T-helper 17 cell (primary cell): Measurements from ENCODE around the gene TMEM204. TPM values are rescaled to one million over a fixed set of nuclear protein-coding genes. Genes with fewer than 3 reads are reported as not detected.
A peak's percentile ranks its signal among the peaks of the same experiment; 100 is the strongest.

Source experiments
- ATAC-seq: fragments of 150-1000 bp; cut with Tn5 transposase; 2 replicates; pipeline ENCODE4 v1.10.0; 2021; ENCODE audit warnings: mild to moderate bottlenecking, moderate library complexity
- DNase-seq, 3 donors: peaks; one replicate each; pipeline versions ENCODE4 v3.0.0 to v3.0.0-alpha.2; 2020 to 2021
- H3K9me3 ChIP-seq: one replicate; pipeline ENCODE4 v1.7.0; 2013; ENCODE audit warnings: low read length, mild to moderate bottlenecking; ENCODE audit not compliant: control insufficient read depth, poor library complexity, severe bottlenecking
- H3K27ac Mint-ChIP-seq: one replicate; pipeline ENCODE4 v1.8.0; 2022; ENCODE audit warnings: mild to moderate bottlenecking, moderate library complexity, mixed read lengths
- H3K27me3 Mint-ChIP-seq: one replicate; pipeline ENCODE4 v1.8.0; 2022; ENCODE audit warnings: mixed read lengths
- H3K36me3 Mint-ChIP-seq: one replicate; pipeline ENCODE4 v1.8.0; 2022; ENCODE audit warnings: low read depth, mixed read lengths
- H3K4me1 Mint-ChIP-seq: one replicate; pipeline ENCODE4 v1.8.0; 2022; ENCODE audit warnings: mild to moderate bottlenecking, mixed read lengths
- H3K4me3 Mint-ChIP-seq: one replicate; pipeline ENCODE4 v1.8.0; 2022; ENCODE audit warnings: mild to moderate bottlenecking, moderate library complexity, mixed read lengths
- total RNA-seq, 4 donors: library from RNA in 2 of 4; stranded (reverse) in 2 of 4; gene quantifications; one replicate each; pipeline ENCODE4 v1.2.3 and lab custom pipeline; 2022 to 2026

TMEM204 gene
- total RNA-seq, 2 donors from 2014 or later: 22.2 to 23.4 TPM

DNA sequence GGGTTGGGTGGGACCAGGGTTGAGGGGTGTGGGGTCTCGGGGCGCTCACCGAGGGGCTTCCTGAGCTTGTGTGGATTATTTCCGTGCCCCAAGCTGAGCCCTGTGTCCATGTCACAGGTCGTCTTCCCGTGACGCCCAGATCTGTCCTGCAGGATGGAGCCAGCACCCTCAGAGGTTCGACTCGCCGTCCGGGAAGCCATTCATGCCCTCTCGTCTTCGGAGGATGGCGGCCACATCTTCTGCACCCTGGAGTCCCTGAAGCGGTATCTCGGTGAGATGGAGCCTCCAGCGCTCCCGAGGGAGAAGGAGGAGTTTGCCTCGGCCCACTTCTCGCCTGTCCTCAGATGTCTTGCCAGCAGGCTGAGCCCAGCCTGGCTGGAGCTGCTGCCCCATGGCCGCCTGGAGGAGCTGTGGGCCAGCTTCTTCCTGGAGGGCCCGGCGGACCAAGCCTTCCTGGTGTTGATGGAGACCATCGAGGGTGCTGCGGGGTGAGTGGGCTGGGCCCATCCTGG lies 39.3 kb upstream of the TMEM204 start:
- Mint-ChIP-seq H3K27me3 (no peaks in the 10 kb centered on the region), H3K4me1 (peaks cover 7% of the 10 kb centered on the region), H3K36me3 (no peaks in the 10 kb centered on the region), H3K27ac (peak overlapping the region; percentile 6), H3K4me3 (peak overlapping the region; percentile 95)
- no peak for ATAC-seq
- no peaks in the 10 kb centered on the region for H3K9me3 ChIP-seq
- no peak for DNase-seq

GRCh38 chr16:1494711-1495110 lies 38.8 kb upstream of the TMEM204 start:
- ATAC-seq: no peak
- H3K4me3 Mint-ChIP-seq: no peak overlapping the region
- H3K27me3 Mint-ChIP-seq: no peaks in the 10 kb centered on the region
- no peak for DNase-seq
- H3K9me3 ChIP-seq: no peaks in the 10 kb centered on the region
- H3K27ac Mint-ChIP-seq: no peak overlapping the region
- H3K36me3 Mint-ChIP-seq: no peaks in the 10 kb centered on the region
- H3K4me1 Mint-ChIP-seq: peaks cover 7% of the 10 kb centered on the region

DNA sequence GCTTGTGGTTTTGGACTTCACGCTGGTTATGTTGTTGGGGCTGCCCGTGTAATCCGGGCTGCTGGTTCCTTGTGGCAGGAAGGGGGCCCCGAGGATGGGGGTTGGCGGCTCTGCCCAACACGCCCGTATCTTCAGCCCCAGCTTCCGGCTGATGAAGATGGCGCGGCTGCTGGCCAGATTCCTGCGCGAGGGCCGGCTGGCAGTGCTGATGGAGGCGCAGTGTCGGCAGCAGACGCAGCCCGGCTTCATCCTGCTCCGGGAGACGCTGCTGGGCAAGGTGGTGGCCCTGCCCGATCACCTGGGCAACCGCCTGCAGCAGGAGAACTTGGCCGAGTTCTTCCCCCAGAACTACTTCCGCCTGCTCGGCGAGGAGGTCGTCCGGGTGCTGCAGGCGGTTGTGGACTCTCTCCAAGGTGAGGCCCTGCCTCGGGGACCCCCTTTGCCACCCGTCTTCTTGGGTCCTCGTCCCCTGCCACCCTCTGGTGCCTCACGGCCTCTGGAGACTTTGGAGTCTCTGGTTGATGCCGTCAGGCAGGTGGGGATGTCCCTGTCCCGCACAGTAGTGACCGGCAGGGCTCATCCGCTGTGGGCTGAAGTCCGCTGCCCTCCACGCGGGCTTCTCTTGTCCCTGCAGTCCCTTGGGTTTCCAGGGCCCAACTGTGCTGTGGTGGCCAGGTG lies 38.1 kb upstream of the TMEM204 start:
- Mint-ChIP-seq H3K4me3 (peak overlapping the region; percentile 59), H3K4me1 (peaks cover 7% of the 10 kb centered on the region), H3K27ac (peak overlapping the region; percentile 32), H3K27me3 (no peaks in the 10 kb centered on the region), H3K36me3 (no peaks in the 10 kb centered on the region)
- no peak for ATAC-seq
- no peaks in the 10 kb centered on the region for H3K9me3 ChIP-seq
- no peak for DNase-seq

- Mint-ChIP-seq H3K4me1 (peaks cover 7% of the 10 kb centered on the region), H3K4me3 (no peak overlapping the region), H3K27me3 (no peaks in the 10 kb centered on the region), H3K36me3 (no peaks in the 10 kb centered on the region), H3K27ac (peak overlapping the region; percentile 32)
- DNase-seq (no peak), ATAC-seq (no peak)
- no peaks in the 10 kb centered on the region for H3K9me3 ChIP-seq
Observed at GRCh38 chr16:1495889-1496262, 37.6 kb upstream of the TMEM204 start.

- H3K4me3 Mint-ChIP-seq: no peak overlapping the region
- H3K27ac Mint-ChIP-seq: no peak overlapping the region
- ATAC-seq: no peak
Observed at GRCh38 chr16:1496464-1496863, 37.0 kb upstream of the TMEM204 start.

DNA sequence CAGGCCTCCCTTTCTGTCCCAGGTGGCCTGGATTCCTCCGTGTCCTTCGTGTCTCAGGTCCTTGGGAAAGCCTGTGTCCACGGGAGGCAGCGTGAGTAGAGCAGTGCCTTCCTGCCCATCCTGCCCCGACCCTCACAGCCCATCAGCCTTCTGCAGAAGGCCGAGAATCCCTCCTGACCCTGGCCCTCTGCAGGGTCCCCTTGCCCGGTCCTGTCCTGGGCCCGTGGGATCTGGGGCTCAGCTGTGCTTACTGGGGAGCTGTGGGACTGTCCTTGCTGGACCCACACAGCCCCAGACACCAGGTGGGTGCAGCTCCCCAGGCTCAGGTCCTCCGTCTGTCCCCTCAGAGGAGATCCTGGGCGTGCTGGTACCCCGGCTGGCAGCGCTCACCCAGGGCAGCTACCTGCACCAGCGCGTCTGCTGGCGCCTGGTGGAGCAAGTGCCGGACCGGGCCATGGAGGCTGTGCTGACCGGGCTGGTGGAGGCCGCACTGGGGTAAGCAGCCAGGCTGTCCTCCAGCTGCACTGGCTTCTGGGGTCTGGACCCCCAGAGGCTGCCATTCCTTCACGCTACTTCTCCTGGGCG lies 36.4 kb upstream of the TMEM204 start:
- peaks cover 7% of the 10 kb centered on the region for H3K4me1 Mint-ChIP-seq
- H3K36me3 Mint-ChIP-seq: no peaks in the 10 kb centered on the region
- no peaks in the 10 kb centered on the region for H3K27me3 Mint-ChIP-seq
- ATAC-seq (no peak), DNase-seq (no peak)
- H3K4me3 Mint-ChIP-seq: no peak overlapping the region
- H3K27ac Mint-ChIP-seq: no peak overlapping the region
- H3K9me3 ChIP-seq: no peaks in the 10 kb centered on the region

More at GRCh38 chr16:1496464-1496863, 37.0 kb upstream of the TMEM204 start:
- DNase-seq: no peak
- Mint-ChIP-seq H3K36me3 (no peaks in the 10 kb centered on the region), H3K27me3 (no peaks in the 10 kb centered on the region), H3K4me1 (peaks cover 7% of the 10 kb centered on the region)
- no peaks in the 10 kb centered on the region for H3K9me3 ChIP-seq

GRCh38 chr16:1498899-1499676 lies 34.4 kb upstream of the TMEM204 start:
- Mint-ChIP-seq H3K27ac (no peak overlapping the region), H3K36me3 (no peaks in the 10 kb centered on the region), H3K4me3 (no peak overlapping the region), H3K27me3 (no peaks in the 10 kb centered on the region), H3K4me1 (no peaks in the 10 kb centered on the region)
- ATAC-seq (no peak), DNase-seq (no peak)
- H3K9me3 ChIP-seq: no peaks in the 10 kb centered on the region

GRCh38 chr16:1499756-1500464 lies 33.6 kb upstream of the TMEM204 start:
- H3K9me3 ChIP-seq: no peaks in the 10 kb centered on the region
- DNase-seq: no peak
- H3K27me3 Mint-ChIP-seq: no peaks in the 10 kb centered on the region
- H3K27ac Mint-ChIP-seq: no peak overlapping the region
- H3K4me1 Mint-ChIP-seq: no peaks in the 10 kb centered on the region
- no peak for ATAC-seq
- no peak overlapping the region for H3K4me3 Mint-ChIP-seq
- H3K36me3 Mint-ChIP-seq: no peaks in the 10 kb centered on the region

- Mint-ChIP-seq H3K27ac (no peak overlapping the region), H3K36me3 (no peaks in the 10 kb centered on the region), H3K27me3 (no peaks in the 10 kb centered on the region), H3K4me1 (no peaks in the 10 kb centered on the region), H3K4me3 (no peak overlapping the region)
- no peaks in the 10 kb centered on the region for H3K9me3 ChIP-seq
- no peak for ATAC-seq
- DNase-seq: no peak
Observed at GRCh38 chr16:1500465-1501150, 32.9 kb upstream of the TMEM204 start.

GRCh38 chr16:1501630-1502029 lies 31.8 kb upstream of the TMEM204 start:
- no peaks in the 10 kb centered on the region for H3K27me3 Mint-ChIP-seq
- no peaks in the 10 kb centered on the region for H3K4me1 Mint-ChIP-seq
- H3K36me3 Mint-ChIP-seq: no peaks in the 10 kb centered on the region
- no peaks in the 10 kb centered on the region for H3K9me3 ChIP-seq
- H3K27ac Mint-ChIP-seq: no peak overlapping the region
- H3K4me3 Mint-ChIP-seq: no peak overlapping the region
- no peak for ATAC-seq
- no peak for DNase-seq

DNA sequence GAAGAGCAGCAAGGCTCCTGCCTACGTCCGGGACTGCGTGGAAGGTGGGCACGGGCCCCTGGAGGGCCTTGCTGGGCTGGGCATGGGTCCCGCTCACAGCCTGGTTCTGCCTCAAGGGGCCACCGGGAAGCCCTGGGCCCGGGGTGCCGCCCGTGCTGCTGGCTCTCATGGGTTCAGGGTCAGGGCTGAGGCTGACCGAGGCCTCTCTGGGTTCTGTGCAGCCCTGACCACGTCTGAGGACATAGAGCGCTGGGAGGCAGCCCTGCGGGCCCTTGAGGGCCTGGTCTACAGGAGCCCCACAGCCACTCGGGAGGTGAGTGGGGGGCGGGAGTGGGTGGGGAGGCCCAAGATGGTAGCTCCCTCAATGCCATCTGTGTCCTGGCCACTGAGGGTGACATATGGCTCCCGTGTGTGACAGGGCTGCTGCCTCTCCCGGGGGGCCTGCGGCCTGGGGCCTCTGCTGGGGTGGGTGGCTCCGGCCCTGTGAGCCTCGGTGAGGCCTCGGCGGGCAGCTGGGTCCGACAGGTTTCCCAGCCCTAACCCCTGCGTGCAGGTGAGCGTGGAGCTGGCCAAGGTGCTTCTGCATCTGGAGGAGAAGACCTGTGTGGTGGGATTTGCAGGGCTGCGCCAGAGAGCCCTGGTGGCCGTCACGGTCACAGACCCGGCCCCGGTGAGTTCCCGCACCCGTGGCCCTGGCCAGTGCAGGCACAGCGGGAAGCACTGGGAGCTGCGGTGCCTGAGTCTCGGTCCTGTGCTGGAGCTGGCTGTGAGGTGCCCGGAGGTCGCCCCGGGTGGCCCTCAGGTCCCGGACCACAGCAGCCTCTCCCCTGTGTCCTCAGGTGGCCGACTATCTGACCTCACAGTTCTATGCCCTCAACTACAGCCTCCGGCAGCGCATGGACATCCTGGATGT lies 31.1 kb upstream of the TMEM204 start:
- H3K9me3 ChIP-seq: no peaks in the 10 kb centered on the region
- no peaks in the 10 kb centered on the region for H3K36me3 Mint-ChIP-seq
- no peak overlapping the region for H3K27ac Mint-ChIP-seq
- ATAC-seq (no peak), DNase-seq (no peak)
- H3K27me3 Mint-ChIP-seq: no peaks in the 10 kb centered on the region
- H3K4me3 Mint-ChIP-seq: no peak overlapping the region
- H3K4me1 Mint-ChIP-seq: no peaks in the 10 kb centered on the region
